HepG2 (cell line): ENCODE data around the gene ZBTB25. TPM values are rescaled to one million over a fixed set of nuclear protein-coding genes. Genes with fewer than 3 reads are reported as not detected.
A peak's percentile ranks its signal among the peaks of the same experiment; 100 is the strongest.

Experiments used
- ATAC-seq: fragments of 200-7000 bp; cut with Tn5 transposase; 3 replicates; pipeline ENCODE4 v1.9.1; 2020; ENCODE audit warnings: mild to moderate bottlenecking, moderate library complexity
- BruUV-seq: library from RNA; stranded (reverse); fragments of 400-500 nt; replicated peaks from 2 replicates; lab custom pipeline; 2021; lab: Mats Ljungman, UMichigan
- CTCF ChIA-PET: fragments of 300-600 bp; formaldehyde crosslinking; extraction: SDS; loops from one replicate; lab custom pipeline; 2021; ENCODE audit warnings: low total read pairs, inconsistent platforms, low intra/inter-chr PET ratio; lab: Yijun Ruan, JAX
- POLR2A ChIA-PET: fragments of 350-600 bp; sonication (Branson Sonifier 250); formaldehyde crosslinking; loops from one replicate; lab custom pipeline; 2020; ENCODE audit warnings: antibody characterized with exemption, inconsistent platforms; lab: Yijun Ruan, JAX
- DNase-seq: peaks from one replicate; pipeline ENCODE4 v3.0.0-alpha.2; 2015; ENCODE audit warnings: low spot score
- FAIRE-seq: peaks from 3 replicates; lab custom pipeline; 2011; peaks lifted over from hg19 to GRCh38; lab: Jason Lieb, UNC
- H2AFZ ChIP-seq: one replicate; pipeline ENCODE4 v1.6.1; 2011; ENCODE audit warnings: low read length, inconsistent platforms
- H3K27ac ChIP-seq: fragments of 300-600 bp; 3 replicates; pipeline ENCODE4 v1.8.0; 2011; ENCODE audit warnings: mixed run types, mild to moderate bottlenecking, mixed read lengths, low read length, inconsistent platforms; ENCODE audit not compliant: insufficient read depth; ENCODE audit errors: extremely low read length
- H3K27me3 ChIP-seq, 2 experiments: fragments of 200-600 bp in 1 of 2; 2 replicates in 1 of 2; 3 replicates in 1 of 2; pipeline versions ENCODE4 v1.6.0 to v1.8.0; 2011; ENCODE audit warnings: low read length in 2 of 2, mild to moderate bottlenecking in 2 of 2, moderate library complexity in 2 of 2, inconsistent platforms in 1 of 2; ENCODE audit not compliant: insufficient read depth in 2 of 2, control insufficient read depth in 1 of 2
- H3K36me3 ChIP-seq, 2 experiments: fragments of 200-600 bp in 1 of 2; replicated peaks in 1 of 2; 2 replicates in 1 of 2; 3 replicates in 1 of 2; pipeline versions ENCODE4 v1.5.1 to v1.8.0; 2011; ENCODE audit warnings: low read length in 2 of 2, inconsistent platforms in 1 of 2; ENCODE audit not compliant: insufficient read depth in 2 of 2, control insufficient read depth in 1 of 2
- H3K4me1 ChIP-seq: 2 replicates; pipeline ENCODE4 v1.5.1; 2012; ENCODE audit warnings: low read length, inconsistent platforms; ENCODE audit not compliant: insufficient read depth
- H3K4me2 ChIP-seq: 2 replicates; pipeline ENCODE4 v1.6.0; 2011; ENCODE audit warnings: low read depth, low read length, inconsistent platforms
- H3K4me3 ChIP-seq, 3 experiments: fragments of 200-600 bp in 1 of 3; sonication (generic), shearing (Covaris generic) in 1 of 3; replicated peaks in 1 of 3; 2 replicates each; pipeline ENCODE4 v1.5.1; 2011 to 2016; ENCODE audit warnings: low read length in 3 of 3, inconsistent platforms in 2 of 3, low read depth in 2 of 3, mild to moderate bottlenecking in 2 of 3, control low read depth in 1 of 3, mixed read lengths in 1 of 3; ENCODE audit not compliant: insufficient read depth in 1 of 3
- H3K79me2 ChIP-seq: one replicate; pipeline ENCODE4 v1.6.1; 2011; ENCODE audit warnings: low read length, inconsistent platforms; ENCODE audit not compliant: insufficient read depth
- H3K9ac ChIP-seq: 2 replicates; pipeline ENCODE4 v1.6.0; 2011; ENCODE audit warnings: mild to moderate bottlenecking, low read depth, low read length, inconsistent platforms; ENCODE audit not compliant: insufficient read depth
- H3K9me3 ChIP-seq: 2 replicates; pipeline ENCODE4 v1.5.1; 2012; ENCODE audit warnings: mild to moderate bottlenecking, low read length
- H4K20me1 ChIP-seq: 2 replicates; pipeline ENCODE4 v1.6.0; 2011; ENCODE audit warnings: inconsistent platforms, mild to moderate bottlenecking, low read length, moderate library complexity; ENCODE audit not compliant: insufficient read depth
- CEBPB ChIP-seq: IDR thresholded peaks from 2 replicates; pipeline ENCODE4 v1.6.1; 2011; ENCODE audit warnings: low read depth, low read length, improper control_type of control experiment, borderline replicate concordance
- GMEB2 ChIP-seq: IDR thresholded peaks from 2 replicates; pipeline ENCODE4 v1.6.1; 2016; ENCODE audit warnings: missing biosample characterization, missing genetic modification reagents, low read depth
- ZBTB40 ChIP-seq, 2 experiments: fragments of 450-650 bp in 1 of 2; sonication (generic) in 1 of 2; formaldehyde crosslinking in 1 of 2; IDR thresholded peaks; 2 replicates each; pipeline versions ENCODE4 v1.6.1 to v1.8.0; 2016 to 2022; ENCODE audit warnings: antibody characterized with exemption in 1 of 2, mild to moderate bottlenecking in 1 of 2, missing genetic modification reagents in 1 of 2
- WGBS: methylation state at CpG from one replicate; pipeline ENCODE4 v1.1.6; 2017; ENCODE audit warnings: low lambda C conversion rate; 5-methylcytosine and 5-hydroxymethylcytosine counted together
- in situ Hi-C: cut with HindIII; loops from 2 replicates; pipeline ENCODE4 v1.10.0; 2017; ENCODE audit warnings: low pct_unique_long_range_greater_than_20kb; ENCODE audit not compliant: extremely low pct_ligation_motif_present
- intact Hi-C: fragments of 100-400 bp; cut with micrococcal nuclease; formaldehyde crosslinking; loops from one replicate; pipeline ENCODE4 v1.10.0; 2022; ENCODE audit not compliant: unreplicated experiment
- polyA plus RNA-seq, 8 experiments: library from polyadenylated mRNA; depleted of rRNA in 3 of 8; stranded (reverse) in 7 of 8; unstranded in 1 of 8; fragments of >200 nt; fragmentation: Illumina TruSeq in 4 of 8; extraction: Trizol in 4 of 8; gene quantifications; 2 replicates each; pipeline versions ENCODE4 v1.2.1 to v1.2.3, GENCODE V29; 2011 to 2016; ENCODE audit warnings: low read depth in 4 of 8, missing spikeins in 1 of 8, mixed read lengths in 1 of 8; ENCODE audit not compliant: insufficient read depth in 1 of 8
- total RNA-seq, 5 experiments: library from RNA; depleted of rRNA; stranded (reverse); fragments of >200 nt; fragmentation: Illumina TruSeq; extraction: Trizol; gene quantifications; 2 replicates each; pipeline ENCODE4 v1.2.3, GENCODE V29; 2016; ENCODE audit warnings: low read depth in 1 of 5

Gene ZBTB25
- total and polyA plus RNA-seq, 2 of the 13 experiments (the other 11 are each of a cell fraction or from before 2014, with no cell fraction given): 3.5 to 7.6 TPM

GRCh38 chr14:64500088-64500487, 3.5 kb downstream of the ZBTB25 start:
- H3K4me1 ChIP-seq: peaks cover 30% of the 10 kb centered on the region
- intact Hi-C loops (no loop called here), in situ Hi-C loops (no loop called here)
- ChIA-PET POLR2A (no interaction called here), CTCF (no interaction called here)
- H3K27ac ChIP-seq: no peak overlapping the region
- BruUV-seq: no TSS peak
- H3K79me2 ChIP-seq: peaks cover 15% of the 10 kb centered on the region
- no peaks in the 10 kb centered on the region for H3K9me3 ChIP-seq
- FAIRE-seq (no peak), DNase-seq (no peak), ATAC-seq (no peak)
- 97% methylated on average over 1 of the region's 1 CpG for WGBS
- H3K27me3 ChIP-seq: no peaks in the 10 kb centered on the region
- H3K9ac ChIP-seq: no peak overlapping the region
- TF ChIP-seq ZBTB40 (IDR thresholded peaks at IDR 0.05) (peak; percentile 31; the same call in 1 of the 2 replicates), ZBTB40 (CRISPR knock-in tag; IDR thresholded peaks at IDR 0.05) (no peak), GMEB2 (CRISPR knock-in tag) (no peak), CEBPB (peak; percentile 50; the same call in 1 of the 2 replicates)
- H3K4me2 ChIP-seq: peak overlapping the region; percentile 1; the same call in 1 of the 2 replicates
- H3K4me3 ChIP-seq: no peak overlapping the region
- no peak overlapping the region for H2AFZ ChIP-seq
- H4K20me1 ChIP-seq: no peaks in the 10 kb centered on the region
- 0 out of 5 replicates have a peak, but pooled peaks cover 0 to 1% of the 10 kb centered on the region in 2 experiments for H3K36me3 ChIP-seq
